Caki2 (cell line): Measurements from ENCODE around the gene TPSD1. TPM values are rescaled to one million over a fixed set of nuclear protein-coding genes. Genes with fewer than 3 reads are reported as not detected.
"Not testable (repeated sequence)": the region's sequence is repeated elsewhere in the genome, so short reads cannot be mapped to it uniquely, and the experiment has no call there.

Experiments used
- DNase-seq: peaks from one replicate; pipeline ENCODE4 v3.0.0-alpha.2; 2015; ENCODE audit warnings: low read depth
- in situ Hi-C: cut with HindIII; loops from 2 replicates; pipeline ENCODE4 v1.10.0; 2016; ENCODE audit warnings: low sequenced_read_pairs, low pct_unique_long_range_greater_than_20kb, mixed read lengths
- total RNA-seq: library from RNA; depleted of rRNA; stranded (reverse); fragments of >200 nt; shearing (Covaris generic); gene quantifications from 2 replicates; pipeline ENCODE4 v1.2.3, GENCODE V29; 2014; ENCODE audit warnings: low replicate concordance; rRNA removed

The TPSD1 gene
- not detected in 2 replicates for total RNA-seq

GRCh38 chr16:1255276-1256122 lies at the start of gene TPSD1:
Gene TPSD1, plus strand, starts transcription at chr16:1256069. Its CDS starts 212 bp downstream, at chr16:1256281.
- in situ Hi-C loops, DNase-seq: not testable (repeated sequence)

- no peak for DNase-seq
- in situ Hi-C loops, result no loop called here
These were observed 49.5 kb upstream of the TPSD1 start for GRCh38 chr16:1206326-1206725.

- in situ Hi-C loops, result no loop called here
- DNase-seq, result no peak
These were observed 49.1 kb upstream of the TPSD1 start for GRCh38 chr16:1206786-1207185.

- DNase-seq, result no peak
- in situ Hi-C loops, result no loop called here
These were observed 47.5 kb upstream of the TPSD1 start for GRCh38 chr16:1208239-1208830.

- in situ Hi-C loops, result no loop called here
- no peak for DNase-seq
These were observed 46.8 kb upstream of the TPSD1 start for GRCh38 chr16:1209081-1209480.

- no peak for DNase-seq
- in situ Hi-C loops, result no loop called here
These were observed 45.4 kb upstream of the TPSD1 start for GRCh38 chr16:1210461-1210860.

GRCh38 chr16:1211451-1212268 lies 44.2 kb upstream of the TPSD1 start:
- no peak for DNase-seq
- in situ Hi-C loops, result no loop called here

GRCh38 chr16:1212616-1213194 lies 43.2 kb upstream of the TPSD1 start:
- in situ Hi-C loops, result no loop called here

GRCh38 chr16:1213231-1213630 lies 42.6 kb upstream of the TPSD1 start:
- no peak for DNase-seq
- in situ Hi-C loops, result no loop called here

More at GRCh38 chr16:1212616-1213194, 43.2 kb upstream of the TPSD1 start:
- DNase-seq, result no peak

- no peak for DNase-seq
- in situ Hi-C loops, result no loop called here
These were observed 42.0 kb upstream of the TPSD1 start for GRCh38 chr16:1213796-1214372.

- no peak for DNase-seq
- in situ Hi-C loops, result no loop called here
These were observed 41.1 kb upstream of the TPSD1 start for GRCh38 chr16:1214719-1215118.

- no peak for DNase-seq
- in situ Hi-C loops, result no loop called here
These were observed 40.1 kb upstream of the TPSD1 start for GRCh38 chr16:1215574-1216295.

GRCh38 chr16:1216296-1216619 lies 39.6 kb upstream of the TPSD1 start:
- no peak for DNase-seq
- in situ Hi-C loops, result no loop called here

GRCh38 chr16:1216681-1217400 lies 39.0 kb upstream of the TPSD1 start:
- in situ Hi-C loops, result no loop called here

GRCh38 chr16:1217526-1217925 lies 38.3 kb upstream of the TPSD1 start:
- in situ Hi-C loops, result no loop called here
- DNase-seq, result no peak

More at GRCh38 chr16:1216681-1217400, 39.0 kb upstream of the TPSD1 start:
- DNase-seq, result no peak

- in situ Hi-C loops, result no loop called here
These were observed 37.6 kb upstream of the TPSD1 start for GRCh38 chr16:1218061-1218929.

More at GRCh38 chr16:1218061-1218929, 37.6 kb upstream of the TPSD1 start:
- no peak for DNase-seq
